HG02610 (cell line): ENCODE measurements around the gene BCAS3.
"Not testable (repeated sequence)": the region's sequence is repeated elsewhere in the genome, so short reads cannot be mapped to it uniquely, and the experiment has no call there.

Experiments used
- ATAC-seq: cut with Tn5 transposase; IDR thresholded peaks from one replicate; pipeline ENCODE4 v1.9.1; 2021; ENCODE audit warnings: mild to moderate bottlenecking, moderate library complexity; ENCODE audit not compliant: unreplicated experiment

BCAS3 gene

DNA sequence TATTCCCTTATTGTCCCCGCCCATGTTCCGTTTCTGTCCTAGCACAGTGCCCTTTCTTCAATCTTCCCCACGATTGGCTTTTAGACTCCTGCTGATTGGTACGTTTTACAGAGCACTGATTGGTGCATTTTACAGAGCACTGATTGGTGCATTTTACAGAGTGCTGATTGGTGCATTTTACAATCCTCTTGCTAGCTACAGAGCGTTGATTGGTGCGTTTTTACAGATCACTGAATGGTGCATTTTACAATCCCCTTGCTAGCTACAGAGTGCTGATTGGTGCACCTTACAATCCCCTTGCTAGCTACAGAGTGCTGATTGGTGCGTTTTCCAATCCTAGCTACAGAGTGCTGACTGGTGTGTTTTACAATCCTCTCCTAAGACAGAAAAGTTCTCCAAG lies 3.0 kb upstream of the BCAS3 start:
- not testable (repeated sequence) for ATAC-seq

DNA sequence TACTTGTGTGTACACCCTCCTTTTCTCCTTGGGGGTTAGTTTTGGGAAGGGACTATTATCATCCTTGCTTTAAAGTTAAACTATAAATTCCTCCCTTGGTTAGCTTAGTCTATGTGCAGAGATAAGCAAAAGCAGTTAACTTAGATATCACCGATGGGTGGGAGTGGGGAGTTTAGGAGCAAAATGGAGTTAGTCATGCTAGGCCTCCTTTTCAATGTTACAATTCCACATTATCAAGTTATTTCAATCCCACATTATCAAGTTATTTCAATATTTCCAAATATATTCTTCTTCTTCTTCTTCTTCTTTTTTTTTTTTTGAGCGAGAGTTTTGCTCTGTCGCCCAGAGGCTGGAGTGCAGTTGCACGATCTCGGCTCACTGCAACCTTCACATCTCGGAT lies 1.7 kb upstream of the BCAS3 start:
- no peak for ATAC-seq

- ATAC-seq, result no peak
These were observed 818 bp upstream of the BCAS3 start for GRCh38 chr17:60676758-60677307.

GRCh38 chr17:60678118-60678444 lies 430 bp downstream of the BCAS3 start:
- no peak for ATAC-seq

DNA sequence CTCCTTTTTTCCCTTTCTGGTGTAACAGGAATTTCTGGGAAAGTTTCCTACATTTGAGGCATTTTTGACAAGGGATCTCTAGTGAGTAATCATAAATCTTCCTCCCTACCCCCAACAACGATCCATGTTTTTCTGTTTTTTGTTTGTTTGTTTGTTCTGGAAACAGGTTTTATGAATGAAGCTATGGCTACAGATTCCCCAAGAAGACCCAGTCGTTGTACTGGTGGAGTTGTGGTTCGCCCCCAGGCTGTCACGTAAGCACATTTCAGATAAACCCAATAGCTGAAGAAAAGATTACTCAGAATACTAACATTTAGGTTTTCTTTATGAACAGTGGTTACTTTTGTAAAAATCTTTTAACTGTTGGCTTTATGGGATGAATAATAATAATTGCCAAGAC lies 1.6 kb downstream of the BCAS3 start:
- ATAC-seq, result no peak

GRCh38 chr17:60680754-60681153 lies 3.1 kb downstream of the BCAS3 start:
- ATAC-seq, result no peak

- ATAC-seq, result no peak
These were observed 7.8 kb downstream of the BCAS3 start for GRCh38 chr17:60685437-60685836.

- no peak for ATAC-seq
These were observed 18.3 kb downstream of the BCAS3 start for GRCh38 chr17:60695960-60696359.

DNA sequence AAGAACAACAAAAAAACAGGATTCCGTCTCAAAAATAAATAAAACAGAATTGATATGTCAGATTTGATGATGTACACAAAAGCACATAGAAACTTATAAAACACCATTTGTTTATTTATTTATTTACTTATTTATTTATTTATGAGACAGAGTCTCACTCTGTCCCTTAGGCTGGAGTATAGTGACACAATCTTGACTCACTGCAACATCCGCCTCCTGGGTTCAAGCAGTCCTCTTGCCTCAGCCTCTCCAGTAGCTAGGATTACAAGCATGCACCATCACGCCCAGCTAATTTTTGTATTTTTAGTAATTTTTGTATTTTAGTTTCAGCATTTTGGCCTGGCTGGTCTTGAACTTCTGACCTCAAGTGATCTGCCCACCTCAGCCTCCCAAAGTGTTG lies 21.4 kb downstream of the BCAS3 start:
- ATAC-seq, result no peak

DNA sequence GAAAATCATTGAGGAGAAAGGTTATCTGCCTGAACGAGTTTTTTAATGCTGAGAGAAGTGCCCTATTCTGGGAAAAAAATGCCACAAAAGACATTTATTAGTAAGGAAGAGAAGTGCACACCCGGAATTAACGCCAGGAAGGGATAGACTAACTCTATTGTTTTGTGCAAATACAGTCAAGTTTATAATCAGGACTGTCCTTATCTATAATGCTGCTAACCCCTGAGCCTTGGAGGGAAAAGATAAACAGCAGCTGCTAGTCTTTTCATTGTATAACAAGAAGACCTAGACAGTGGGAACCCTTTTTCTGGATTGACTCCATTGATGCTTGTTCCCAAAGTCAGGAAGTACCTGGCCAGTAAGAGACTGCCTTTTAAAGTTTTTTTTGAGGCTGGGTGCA lies 26.5 kb downstream of the BCAS3 start:
- no peak for ATAC-seq

- no peak for ATAC-seq
These were observed 35.0 kb downstream of the BCAS3 start for GRCh38 chr17:60712675-60713074.

GRCh38 chr17:60713608-60714007 lies 36.0 kb downstream of the BCAS3 start:
- no peak for ATAC-seq

GRCh38 chr17:60716766-60717165 lies 39.1 kb downstream of the BCAS3 start:
- ATAC-seq, result no peak

DNA sequence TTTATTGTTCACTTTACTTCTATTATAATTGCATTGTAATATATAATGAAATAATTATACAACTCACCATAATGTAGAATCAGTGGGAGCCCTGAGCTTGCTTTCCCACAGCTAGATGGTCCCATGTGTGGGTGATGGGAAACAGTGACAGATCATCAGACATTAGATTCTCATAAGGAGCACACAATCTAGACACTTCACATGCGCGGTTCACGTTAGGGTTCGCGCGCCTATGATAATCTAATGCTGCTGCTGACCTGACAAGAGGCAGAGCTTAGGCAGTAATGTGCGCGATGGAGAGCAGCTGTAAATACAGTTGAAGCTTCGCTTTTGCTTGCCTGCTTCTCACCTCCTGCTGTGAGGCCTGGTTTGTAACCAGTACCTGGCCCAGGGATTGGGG lies 40.2 kb downstream of the BCAS3 start:
- no peak for ATAC-seq

DNA sequence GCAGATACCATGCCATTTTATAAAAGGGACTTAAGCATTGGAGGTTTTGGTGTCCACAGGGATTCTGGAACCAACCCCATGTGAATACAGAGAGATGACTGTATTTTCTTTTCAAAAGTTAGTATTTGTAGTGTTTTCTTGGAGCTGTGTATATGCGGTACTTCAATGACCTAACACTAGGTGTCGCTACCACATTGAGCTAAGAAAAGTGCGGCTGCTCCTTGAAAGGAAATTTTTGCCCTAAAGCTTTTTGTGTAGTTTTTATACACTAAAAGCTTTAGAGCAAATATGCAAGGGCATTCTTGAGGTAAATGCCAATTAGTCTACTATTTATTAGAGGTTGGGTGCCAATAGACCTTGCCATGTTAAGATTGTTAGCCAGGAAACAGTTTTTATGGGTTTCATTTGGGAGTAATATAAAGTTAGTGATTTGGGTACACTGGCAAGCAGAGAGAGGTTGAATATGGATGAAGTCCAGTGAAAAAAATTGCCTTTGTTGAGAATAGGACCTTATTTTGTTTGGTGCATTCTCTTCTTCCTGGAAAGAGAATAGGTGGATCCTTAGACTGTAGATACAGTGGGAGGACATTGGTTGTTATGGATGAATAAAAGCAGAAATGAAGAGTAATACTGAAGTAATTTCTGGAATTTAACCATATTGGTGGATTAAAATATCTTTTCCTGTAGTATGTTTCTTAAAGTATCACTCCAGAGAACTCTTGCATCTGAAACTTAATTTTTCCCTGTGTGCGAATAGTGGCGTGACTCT lies 43.3 kb downstream of the BCAS3 start:
- ATAC-seq, result no peak

DNA sequence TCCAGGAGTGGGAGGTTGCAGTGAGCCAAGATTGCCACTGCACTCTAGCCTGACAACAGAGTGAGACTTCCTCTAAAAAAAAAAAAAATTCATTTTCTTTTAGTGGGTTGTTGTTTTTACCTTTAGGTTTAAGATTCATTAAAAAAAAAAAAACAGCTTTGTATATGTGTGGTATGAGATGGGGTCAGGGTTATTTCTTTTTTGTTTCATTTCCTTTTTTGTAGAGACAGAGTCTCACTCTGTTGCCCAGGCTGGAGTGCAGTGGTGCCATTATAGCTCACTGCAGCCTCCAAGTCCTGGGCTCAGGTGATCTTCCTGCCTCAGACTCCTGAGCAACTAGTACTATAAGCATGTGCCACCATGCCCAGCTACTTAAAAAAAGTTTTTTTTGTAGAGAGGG lies 47.0 kb downstream of the BCAS3 start:
- ATAC-seq, result no peak

GRCh38 chr17:60729854-60730253 lies 52.2 kb downstream of the BCAS3 start:
- ATAC-seq, result no peak

- ATAC-seq, result no peak
These were observed 52.6 kb downstream of the BCAS3 start for GRCh38 chr17:60730273-60730672.

DNA sequence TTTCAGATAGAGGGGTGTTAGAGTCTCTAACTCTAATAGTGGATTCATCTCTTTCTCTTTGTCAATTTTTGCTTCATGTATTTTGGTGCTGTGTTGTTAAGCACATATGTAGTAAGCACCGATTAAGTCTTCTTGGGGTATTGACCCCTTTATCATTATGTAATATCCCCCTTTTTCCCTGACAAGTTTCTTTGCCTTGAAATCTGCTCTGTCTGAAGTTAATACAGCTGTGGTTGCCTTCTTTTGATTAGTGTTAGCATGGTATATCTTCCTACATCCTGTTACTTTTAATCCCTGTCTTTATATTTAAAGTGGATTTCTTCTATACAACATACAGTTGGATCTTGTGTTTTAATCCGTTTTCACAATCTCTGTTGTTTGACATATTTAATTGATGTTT lies 60.6 kb downstream of the BCAS3 start:
- ATAC-seq, result no peak

DNA sequence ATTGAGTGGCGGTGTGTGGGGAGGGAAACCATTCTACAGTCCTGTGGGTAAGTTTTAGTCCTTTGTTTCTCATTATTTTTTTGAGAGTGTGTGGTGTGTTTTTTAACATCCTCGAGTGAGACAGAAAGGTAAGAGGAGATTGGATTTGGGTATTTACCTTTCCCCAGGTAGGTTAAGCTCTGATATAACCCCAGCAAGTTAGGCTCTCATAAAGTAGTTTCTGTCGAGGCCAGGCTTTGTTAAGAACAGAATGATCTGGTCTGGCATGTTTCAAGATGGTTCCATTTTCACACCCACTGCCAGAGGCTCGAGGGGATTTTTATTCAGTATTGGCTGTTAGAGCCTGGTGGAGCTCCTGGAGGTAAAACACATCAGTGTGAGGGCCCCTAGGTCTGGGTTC lies 62.9 kb downstream of the BCAS3 start:
- no peak for ATAC-seq

- no peak for ATAC-seq
These were observed 63.4 kb downstream of the BCAS3 start for GRCh38 chr17:60741031-60741430.

- ATAC-seq, result no peak
These were observed 65.6 kb downstream of the BCAS3 start for GRCh38 chr17:60743282-60743681.

DNA sequence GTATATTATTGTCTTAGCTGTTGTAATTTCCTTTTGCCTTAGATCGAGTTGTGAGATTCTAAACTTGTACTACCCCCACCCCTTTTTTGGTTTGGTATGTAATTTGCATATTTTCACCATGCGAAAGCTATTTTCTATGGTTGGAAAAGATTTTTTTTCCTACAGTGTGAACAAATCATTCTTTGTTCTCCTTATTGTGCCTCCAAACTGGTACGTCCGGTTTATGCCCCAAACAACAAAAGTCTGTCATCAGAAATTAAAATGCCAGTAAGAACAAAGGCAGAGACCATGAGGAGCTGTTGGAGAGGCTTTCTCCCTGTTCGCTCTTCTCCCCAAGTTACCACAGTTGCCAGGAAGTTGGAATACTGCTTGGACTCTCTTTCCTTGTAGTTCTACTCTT lies 66.1 kb downstream of the BCAS3 start:
- no peak for ATAC-seq
